GM12891 (cell line): Measurements from ENCODE around the gene NGEF.

ENCODE experiments used
- DNase-seq: peaks from one replicate; pipeline ENCODE4 v3.0.0; 2011; ENCODE audit warnings: low spot score; ENCODE audit not compliant: insufficient read length
- FAIRE-seq: peaks from 2 replicates; lab custom pipeline; 2011; peaks lifted over from hg19 to GRCh38; lab: Jason Lieb, UNC
- PAX5 ChIP-seq: IDR thresholded peaks from 2 replicates; pipeline ENCODE4 v1.6.1; 2011; ENCODE audit warnings: low read length, moderate library complexity, mild to moderate bottlenecking; ENCODE audit not compliant: insufficient read depth, severe bottlenecking
- POLR2A ChIP-seq: IDR thresholded peaks from 2 replicates; pipeline ENCODE4 v1.6.1; 2011; ENCODE audit warnings: low read depth, low read length, control low read depth
- POLR2AphosphoS5 ChIP-seq: IDR thresholded peaks from 2 replicates; pipeline ENCODE4 v1.6.1; 2011; ENCODE audit warnings: low read depth, low read length, control low read depth
- POU2F2 ChIP-seq: IDR thresholded peaks from 2 replicates; pipeline ENCODE4 v1.6.1; 2011; ENCODE audit warnings: low read depth, mild to moderate bottlenecking, control low read depth, low read length, moderate library complexity
- SPI1 ChIP-seq: IDR thresholded peaks from 2 replicates; pipeline ENCODE4 v1.6.1; 2011; ENCODE audit warnings: low read depth, low read length, control low read depth
- TAF1 ChIP-seq: IDR thresholded peaks from 2 replicates; pipeline ENCODE4 v1.6.1; 2011; ENCODE audit warnings: low read depth, low read length, control low read depth

NGEF gene

GRCh38 chr2:233010569-233011267 is 2.3 kb downstream of the NGEF start:
- no peak for FAIRE-seq
- DNase-seq = no peak
- TF ChIP-seq POU2F2 = no peak
- no peak for TF ChIP-seq POLR2AphosphoS5
- no peak for TF ChIP-seq SPI1
- TF ChIP-seq TAF1 = no peak
- no peak for TF ChIP-seq POLR2A
- TF ChIP-seq PAX5 = no peak

GRCh38 chr2:233009661-233010060 is 3.4 kb downstream of the NGEF start:
- TF ChIP-seq TAF1 (no peak), POU2F2 (no peak), SPI1 (no peak), POLR2AphosphoS5 (no peak), PAX5 (no peak), POLR2A (no peak)
- FAIRE-seq (no peak), DNase-seq (no peak)

GRCh38 chr2:233007739-233008138 is 5.3 kb downstream of the NGEF start:
- DNase-seq (no peak), FAIRE-seq (no peak)
- TF ChIP-seq POU2F2 (no peak), PAX5 (no peak), SPI1 (no peak), POLR2A (no peak), TAF1 (no peak), POLR2AphosphoS5 (no peak)

DNA sequence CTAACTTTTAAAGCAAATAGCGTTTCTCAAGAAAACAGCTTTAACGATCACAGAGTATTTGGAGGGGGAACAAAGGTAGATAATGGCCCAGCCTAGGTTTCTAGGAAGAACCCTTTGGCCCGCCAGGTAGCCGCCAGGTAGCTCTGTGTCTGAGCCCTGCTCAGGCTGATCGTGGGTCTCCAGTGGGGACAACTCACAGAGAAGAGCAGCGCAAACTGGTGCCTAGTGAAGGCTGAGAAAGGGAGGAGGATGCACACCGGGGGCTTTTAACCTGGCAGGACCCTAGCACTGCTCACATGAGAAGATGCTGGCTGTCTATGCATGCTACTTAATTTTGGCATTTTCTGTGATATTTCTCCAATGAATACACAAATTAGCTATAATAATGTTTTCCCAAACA is 5.8 kb downstream of the NGEF start:
- TF ChIP-seq POU2F2 = no peak
- no peak for TF ChIP-seq POLR2AphosphoS5
- no peak for TF ChIP-seq TAF1
- no peak for TF ChIP-seq POLR2A
- TF ChIP-seq PAX5 = no peak
- FAIRE-seq (no peak), DNase-seq (no peak)

GRCh38 chr2:233006648-233007047 is 6.4 kb downstream of the NGEF start:
- DNase-seq = no peak
- no peak for FAIRE-seq
- TF ChIP-seq POLR2A (no peak), PAX5 (no peak), POLR2AphosphoS5 (no peak), TAF1 (no peak), POU2F2 (no peak), SPI1 (no peak)

DNA sequence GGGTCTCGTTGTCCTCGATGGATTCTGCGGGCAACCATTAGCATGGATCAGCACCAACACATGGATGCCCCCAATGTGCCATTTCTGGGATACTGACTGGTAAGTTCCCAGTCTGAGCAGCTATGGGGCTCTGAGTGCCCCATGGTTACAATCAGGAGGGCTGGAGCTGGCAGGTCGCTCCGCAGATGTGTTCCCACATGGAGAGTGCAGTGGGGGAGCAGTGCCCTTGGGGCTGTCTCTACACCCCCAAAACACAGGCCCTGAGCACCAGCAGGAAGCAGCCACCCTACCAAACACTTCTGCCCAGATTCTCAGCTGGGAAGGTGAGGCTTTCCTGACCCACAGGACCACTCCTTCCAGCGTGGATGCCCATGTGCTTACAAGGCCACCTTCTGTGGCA is 8.0 kb downstream of the NGEF start:
- DNase-seq = no peak
- TF ChIP-seq POLR2A (no peak), TAF1 (no peak), SPI1 (no peak), POLR2AphosphoS5 (no peak), PAX5 (no peak), POU2F2 (no peak)
- FAIRE-seq = no peak

DNA sequence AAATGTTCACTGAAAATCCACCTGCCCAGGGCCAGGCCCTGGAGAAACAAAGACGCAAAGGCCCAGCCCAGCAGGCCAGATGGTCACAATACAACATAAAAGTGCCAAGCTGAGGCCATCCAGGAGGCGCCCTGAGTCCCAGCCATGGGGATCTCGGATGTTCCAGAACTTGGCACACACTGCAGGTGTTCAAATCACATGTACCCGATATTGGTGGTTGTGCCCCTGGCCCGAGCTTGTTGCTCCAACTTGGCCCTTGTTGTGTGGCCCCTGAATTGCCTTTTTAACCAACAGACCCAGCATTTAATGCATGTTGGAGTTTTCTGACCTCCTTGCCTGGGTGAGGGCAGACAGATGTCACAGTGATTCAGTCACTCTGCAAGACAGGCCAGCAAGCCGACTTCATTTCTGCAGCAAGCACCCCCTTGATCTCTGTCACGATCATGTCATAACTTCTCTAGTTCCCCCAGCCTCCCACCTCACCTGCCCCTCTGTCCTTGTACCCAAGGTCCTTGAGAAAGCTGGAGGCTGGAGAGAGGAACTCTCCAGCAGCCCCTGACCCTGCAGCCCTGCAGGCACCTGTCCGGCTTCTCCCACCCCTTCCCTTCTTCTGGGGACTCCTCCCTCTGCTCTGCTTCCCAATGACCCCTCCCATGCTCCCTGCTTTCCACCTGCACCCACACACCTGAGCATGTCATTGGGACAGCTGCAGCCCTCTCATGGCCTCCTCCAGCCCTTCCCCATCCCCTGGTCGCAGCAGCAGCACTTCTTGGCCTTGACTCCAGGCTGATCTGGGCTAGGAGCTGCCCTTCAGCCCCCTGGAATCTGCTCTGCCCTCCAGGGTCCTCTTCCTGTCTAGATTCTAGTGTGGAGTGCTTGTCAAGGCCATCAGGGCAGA is 9.1 kb downstream of the NGEF start:
- TF ChIP-seq TAF1 (no peak), PAX5 (no peak), POU2F2 (no peak), POLR2AphosphoS5 (no peak), POLR2A (no peak), SPI1 (no peak)
- FAIRE-seq = no peak
- no peak for DNase-seq

DNA sequence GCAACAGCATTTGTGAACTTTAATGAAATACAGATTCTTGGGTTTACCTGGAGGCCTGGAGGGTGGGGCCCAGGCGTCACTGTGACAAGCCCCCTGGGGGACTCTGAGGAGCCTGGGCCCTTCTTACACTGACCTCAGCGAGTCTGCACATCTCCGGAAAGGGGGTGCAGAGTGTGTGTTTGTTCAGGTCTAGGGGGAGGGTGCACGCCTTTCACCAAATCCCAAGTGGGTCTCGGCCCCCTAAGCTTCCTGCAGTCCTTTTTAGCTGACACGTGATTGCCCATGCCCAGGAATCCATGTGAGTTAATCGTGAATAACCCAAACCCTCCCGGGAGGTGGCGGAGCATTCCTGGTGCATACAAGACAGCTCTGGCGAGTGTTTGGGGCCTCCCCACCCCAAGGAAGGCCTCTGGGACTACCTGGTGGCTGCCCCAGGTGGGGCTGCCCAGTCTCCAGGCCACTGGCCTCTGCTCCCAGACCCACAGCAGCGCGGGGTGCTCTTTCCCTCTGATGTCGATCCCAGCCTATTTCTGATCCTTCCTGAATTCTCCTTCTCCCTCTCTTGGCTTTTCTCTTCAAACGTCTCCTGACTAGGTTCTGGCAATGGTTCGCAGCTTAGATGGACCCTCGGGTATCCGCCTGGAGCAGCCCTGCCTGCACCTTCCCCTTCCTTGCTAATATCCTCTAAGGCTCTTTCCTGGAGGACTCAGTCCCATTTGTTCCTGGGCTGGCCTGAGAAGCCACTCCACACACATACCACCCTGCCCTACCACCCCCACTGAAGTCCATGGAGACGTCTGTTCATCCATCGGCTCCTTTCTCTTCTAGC is 10.0 kb downstream of the NGEF start:
- FAIRE-seq = no peak
- no peak for TF ChIP-seq PAX5
- no peak for TF ChIP-seq SPI1
- TF ChIP-seq TAF1 = no peak
- TF ChIP-seq POU2F2 = no peak
- TF ChIP-seq POLR2AphosphoS5 = no peak
- TF ChIP-seq POLR2A = no peak

More for the DNA sequence above, 10.0 kb downstream of the NGEF start:
- DNase-seq = no peak
